K562 (cell line): ENCODE data around the gene AKT3. TPM values are rescaled to one million over a fixed set of nuclear protein-coding genes. Genes with fewer than 3 reads are reported as not detected.
A peak's percentile ranks its signal among the peaks of the same experiment; 100 is the strongest.

Source experiments
- ATAC-seq: fragments of 200-7000 bp; cut with Tn5 transposase; 3 replicates; pipeline ENCODE4 v1.9.1; 2020; ENCODE audit warnings: moderate library complexity
- BruUV-seq: library from RNA; stranded (reverse); fragments of 400-500 nt; replicated peaks from 2 replicates; lab custom pipeline; 2021; lab: Mats Ljungman, UMichigan
- CTCF ChIA-PET: fragments of 300-600 bp; formaldehyde crosslinking; extraction: SDS; loops from one replicate; lab custom pipeline; 2021; ENCODE audit warnings: low intra/inter-chr PET ratio; lab: Yijun Ruan, JAX
- POLR2A ChIA-PET: fragments of 300-600, 350-650 bp; sonication (Branson Sonifier 250); formaldehyde crosslinking; extraction: SDS; loops from one replicate; lab custom pipeline; 2021; ENCODE audit warnings: antibody characterized with exemption, inconsistent platforms; lab: Yijun Ruan, JAX
- DNase-seq, 4 experiments: peaks; one replicate each; pipeline versions ENCODE4 v3.0.0 to v3.0.0-alpha.2; 2011 to 2018; ENCODE audit warnings: low spot score in 3 of 4, mixed read lengths in 3 of 4; ENCODE audit errors: extremely low read depth in 1 of 4
- FAIRE-seq: peaks from 2 replicates; lab custom pipeline; 2011; peaks lifted over from hg19 to GRCh38; lab: Jason Lieb, UNC
- H2AFZ ChIP-seq: 2 replicates; pipeline ENCODE4 v1.6.0; 2011; ENCODE audit warnings: low read depth, low read length, control low read depth, inconsistent platforms
- H3K27ac ChIP-seq: fragments of 200-600 bp; 3 replicates; pipeline ENCODE4 v1.8.0; 2011; ENCODE audit warnings: low read depth, mild to moderate bottlenecking, control low read depth, inconsistent platforms, low read length, moderate library complexity, mixed read lengths; ENCODE audit errors: extremely low read depth
- H3K27me3 ChIP-seq, 2 experiments: fragments of 300-600 bp in 1 of 2; 2 replicates in 1 of 2; 3 replicates in 1 of 2; pipeline versions ENCODE4 v1.6.0 to v1.8.0; 2011; ENCODE audit warnings: inconsistent platforms in 2 of 2, low read length in 2 of 2, mild to moderate bottlenecking in 1 of 2, mixed read lengths in 1 of 2, moderate library complexity in 1 of 2; ENCODE audit not compliant: control insufficient read depth in 2 of 2, insufficient read depth in 2 of 2
- H3K36me3 ChIP-seq: fragments of 300-600 bp; 3 replicates; pipeline ENCODE4 v1.8.0; 2011; ENCODE audit warnings: mild to moderate bottlenecking, low read length, inconsistent platforms; ENCODE audit not compliant: control insufficient read depth, insufficient read depth
- H3K4me1 ChIP-seq, 2 experiments: fragments of 200-600 bp in 1 of 2; replicated peaks in 1 of 2; 2 replicates in 1 of 2; 3 replicates in 1 of 2; pipeline versions ENCODE4 v1.5.1 to v1.8.0; 2011; ENCODE audit warnings: inconsistent platforms in 2 of 2, low read length in 2 of 2, mild to moderate bottlenecking in 1 of 2, mixed read lengths in 1 of 2, moderate library complexity in 1 of 2; ENCODE audit not compliant: control insufficient read depth in 2 of 2, insufficient read depth in 2 of 2
- H3K4me2 ChIP-seq: 2 replicates; pipeline ENCODE4 v1.6.1; 2011; ENCODE audit warnings: low read length, control low read depth, inconsistent platforms, mixed read lengths; ENCODE audit not compliant: insufficient read depth
- H3K4me3 ChIP-seq: fragments of 200-600 bp; sonication (generic), shearing (Covaris generic); 2 replicates; pipeline ENCODE4 v1.5.1; 2016; ENCODE audit warnings: control low read depth, inconsistent platforms
- H3K79me2 ChIP-seq: fragments of 200-600 bp; 3 replicates; pipeline ENCODE4 v1.8.0; 2011; ENCODE audit warnings: low read length, inconsistent platforms; ENCODE audit not compliant: control insufficient read depth, insufficient read depth
- H3K9ac ChIP-seq, 2 experiments: 2 replicates each; pipeline versions ENCODE4 v1.6.0 to v1.6.1; 2011; ENCODE audit warnings: low read depth in 2 of 2, low read length in 2 of 2, control low read depth in 1 of 2, inconsistent platforms in 1 of 2, mild to moderate bottlenecking in 1 of 2, mixed read lengths in 1 of 2; ENCODE audit not compliant: insufficient read depth in 1 of 2
- H3K9me1 ChIP-seq: one replicate; pipeline ENCODE4 v1.6.0; 2011; ENCODE audit warnings: inconsistent platforms, mild to moderate bottlenecking, low read length, moderate library complexity; ENCODE audit not compliant: control insufficient read depth, insufficient read depth
- H3K9me3 ChIP-seq: replicated peaks from 2 replicates; pipeline ENCODE4 v1.5.1; 2011; ENCODE audit warnings: low read depth, low read length, inconsistent platforms; ENCODE audit not compliant: control insufficient read depth, insufficient read depth
- H4K20me1 ChIP-seq: replicated peaks from 2 replicates; pipeline ENCODE4 v1.6.1; 2011; ENCODE audit warnings: low read length, inconsistent platforms, mixed read lengths; ENCODE audit not compliant: control insufficient read depth, insufficient read depth
- ELF1 ChIP-seq: fragments of 200-800 bp; sonication (Bioruptor generic); IDR thresholded peaks from 2 replicates; pipeline ENCODE4 v1.6.1; 2016; ENCODE audit warnings: missing genetic modification characterization, missing compliant biosample characterization
- PHB2 ChIP-seq: fragments of 450-650 bp; IDR thresholded peaks from 2 replicates; pipeline ENCODE4 v1.6.1; 2017; ENCODE audit warnings: low read depth
- ZHX1 ChIP-seq: fragments of 150-350 bp; conservative IDR thresholded peaks from 2 replicates; pipeline ENCODE4 v1.6.1; 2014; ENCODE audit warnings: low read length
- WGBS: fragments of 100-300 bp; shearing (Covaris generic); methylation state at CpG from one replicate; pipeline ENCODE4 v1.1.6; 2016; ENCODE audit warnings: low coverage, mixed read lengths; ENCODE audit not compliant: insufficient coverage; ENCODE audit errors: missing lambda C conversion rate; 5-methylcytosine and 5-hydroxymethylcytosine counted together
- in situ Hi-C: fragments of 300-500 bp; cut with MboI; formaldehyde crosslinking; loops from 4 replicates; pipeline ENCODE4 v1.15.0; 2018; ENCODE audit warnings: inconsistent platforms, mixed read lengths
- intact Hi-C: fragments of 100-400 bp; cut with micrococcal nuclease; formaldehyde crosslinking; loops from 2 replicates; pipeline ENCODE4 v1.14.2; 2022
- polyA plus RNA-seq, 8 experiments: library from polyadenylated mRNA; depleted of rRNA in 4 of 8; stranded (reverse) in 5 of 8; unstranded in 3 of 8; fragments of >200 nt; fragmentation: Nextera tagmentation in 2 of 8; fragmentation: Illumina TruSeq in 1 of 8; extraction: Ambion mirVana in 2 of 8; extraction: Trizol in 1 of 8; gene quantifications; 2 replicates each; pipeline versions ENCODE4 v1.2.1 to v1.2.3, GENCODE V29; 2011 to 2014; ENCODE audit warnings: inconsistent platforms in 1 of 8, missing spikeins in 1 of 8
- total RNA-seq, 7 experiments: library from RNA; depleted of rRNA in 6 of 7; stranded (reverse); fragments of >200 nt in 6 of 7; fragmentation: Illumina TruSeq in 2 of 7; extraction: Trizol in 2 of 7; gene quantifications; 2 replicates each; pipeline versions ENCODE4 v1.2.1 to v1.2.3, GENCODE V29; 2011 to 2021; ENCODE audit warnings: low replicate concordance in 1 of 7

AKT3 gene
- total and polyA plus RNA-seq, 9 of the 15 experiments (the other 6 are each of a cell fraction or from before 2014, with no cell fraction given), result 0.04 to 0.54 (median 0.18) TPM; not detected in 1

GRCh38 chr1:243730487-243731150 lies 119.4 kb downstream of the AKT3 start:
- no peaks in the 10 kb centered on the region for H3K9me1 ChIP-seq
- ATAC-seq, result no peak
- H3K4me1 ChIP-seq, result peaks cover 0 to 3% of the 10 kb centered on the region in 2 experiments; a peak in 1 of 5 replicates
- no TSS peak for BruUV-seq
- 0 out of 2 replicates have a peak, but pooled peaks cover 1% of the 10 kb centered on the region for H3K9me3 ChIP-seq
- H3K4me2 ChIP-seq, result no peak overlapping the region
- H4K20me1 ChIP-seq, result no peaks in the 10 kb centered on the region
- no peaks in the 10 kb centered on the region for H3K27me3 ChIP-seq
- no peak overlapping the region for H2AFZ ChIP-seq
- in situ Hi-C loops, result no loop called here
- intact Hi-C loops, result no loop called here
- ChIA-PET CTCF (no interaction called here), POLR2A (no interaction called here)
- no peak overlapping the region for H3K9ac ChIP-seq
- no peaks in the 10 kb centered on the region for H3K79me2 ChIP-seq
- no peak overlapping the region for H3K4me3 ChIP-seq
- no peak for DNase-seq
- WGBS, result under 1% methylated on average over 23 of the region's 23 CpGs
- no peak for FAIRE-seq
- TF ChIP-seq ELF1 (tag), result 0 out of 2 replicates have a peak, but pooled peaks have one; percentile 27
- no peak for TF ChIP-seq ZHX1
- no peak for TF ChIP-seq PHB2
- H3K27ac ChIP-seq, result no peak overlapping the region
- no peaks in the 10 kb centered on the region for H3K36me3 ChIP-seq
